Muscle of leg (tissue), 11 donors: Measurements from ENCODE around the gene PAK1. TPM values are rescaled to one million over a fixed set of nuclear protein-coding genes. Genes with fewer than 3 reads are reported as not detected.

Experiments
- DNase-seq: peaks from one replicate; pipeline ENCODE4 v3.0.0; 2013
- H3K27ac ChIP-seq: one replicate; pipeline ENCODE4 v1.5.1; 2013; ENCODE audit warnings: mild to moderate bottlenecking, low read length, control low read depth
- H3K27me3 ChIP-seq: one replicate; pipeline ENCODE4 v1.6.1; 2013; ENCODE audit warnings: low read length; ENCODE audit not compliant: control insufficient read depth, insufficient read depth
- H3K36me3 ChIP-seq: one replicate; pipeline ENCODE4 v1.6.1; 2013; ENCODE audit warnings: low read length; ENCODE audit not compliant: control insufficient read depth, insufficient read depth
- H3K4me1 ChIP-seq: one replicate; pipeline ENCODE4 v1.6.1; 2013; ENCODE audit warnings: low read length; ENCODE audit not compliant: control insufficient read depth, insufficient read depth
- H3K4me3 ChIP-seq: one replicate; pipeline ENCODE4 v1.5.1; 2013; ENCODE audit warnings: low read length, control low read depth
- H3K9me3 ChIP-seq: replicated peaks from 2 replicates; pipeline ENCODE4 v1.6.1; 2013; ENCODE audit warnings: low read depth, low read length; ENCODE audit not compliant: control insufficient read depth
- WGBS: methylation state at CpG from one replicate; pipeline ENCODE4 v1.1.5; 2013; ENCODE audit warnings: missing lambda C conversion rate; ENCODE audit not compliant: insufficient coverage; 5-methylcytosine and 5-hydroxymethylcytosine counted together
- polyA plus RNA-seq, 8 donors: library from polyadenylated mRNA; unstranded; fragments of 120-200 nt; gene quantifications; one replicate each; pipeline versions ENCODE4 v1.2.1 to v1.2.3, GENCODE V29; 2013; ENCODE audit warnings: inconsistent platforms in 1 of 8, low replicate concordance in 1 of 8; ENCODE audit not compliant: insufficient read length in 8 of 8, insufficient read depth in 1 of 8
- total RNA-seq: library from RNA; stranded (reverse); fragments of 120-200 nt; gene quantifications from one replicate; pipeline ENCODE4 v1.2.4, GENCODE V29; 2013

PAK1 gene
- total and polyA plus RNA-seq, 9 donors: 58.7 to 104 (median 74.1) TPM

GRCh38 chr11:77411137-77411707, 62.7 kb downstream of the PAK1 start:
- H3K27me3 ChIP-seq: no peaks in the 10 kb centered on the region
- no peaks in the 10 kb centered on the region for H3K9me3 ChIP-seq
- peak overlapping the region; percentile 79 for H3K27ac ChIP-seq
- H3K4me3 ChIP-seq: peak overlapping the region; percentile 70
- DNase-seq: peak; percentile 45
- 0% methylated on average over 5 of the region's 6 CpGs for WGBS
- no peaks in the 10 kb centered on the region for H3K36me3 ChIP-seq
- peaks cover 27% of the 10 kb centered on the region for H3K4me1 ChIP-seq

- Histone ChIP-seq H3K9me3 (no peaks in the 10 kb centered on the region), H3K4me1 (peaks cover 27% of the 10 kb centered on the region), H3K27ac (no peak overlapping the region), H3K4me3 (no peak overlapping the region), H3K36me3 (no peaks in the 10 kb centered on the region), H3K27me3 (no peaks in the 10 kb centered on the region)
- 60% methylated on average over 3 of the region's 4 CpGs for WGBS
- peak; percentile 24 for DNase-seq
These were observed 63.6 kb downstream of the PAK1 start for GRCh38 chr11:77410076-77410827.

GRCh38 chr11:77409046-77409445, 64.8 kb downstream of the PAK1 start:
- Histone ChIP-seq H3K27ac (no peak overlapping the region), H3K36me3 (no peaks in the 10 kb centered on the region), H3K4me1 (peaks cover 27% of the 10 kb centered on the region), H3K27me3 (no peaks in the 10 kb centered on the region), H3K9me3 (no peaks in the 10 kb centered on the region), H3K4me3 (no peak overlapping the region)
- WGBS: 100% methylated on average over 1 of the region's 1 CpG
- DNase-seq: no peak

GRCh38 chr11:77407613-77408012, 66.3 kb downstream of the PAK1 start:
- Histone ChIP-seq H3K27me3 (no peaks in the 10 kb centered on the region), H3K9me3 (no peaks in the 10 kb centered on the region), H3K27ac (peak overlapping the region; percentile 6), H3K4me3 (no peak overlapping the region), H3K36me3 (no peaks in the 10 kb centered on the region), H3K4me1 (peaks cover 27% of the 10 kb centered on the region)
- WGBS: 0% methylated on average over 3 of the region's 4 CpGs
- DNase-seq: peak; percentile 84

GRCh38 chr11:77406396-77406795, 67.5 kb downstream of the PAK1 start:
- WGBS: no CpG with 5 or more reads among the region's 3 CpGs
- H3K27ac ChIP-seq: no peak overlapping the region

GRCh38 chr11:77403211-77403610, 70.7 kb downstream of the PAK1 start:
- no peaks in the 10 kb centered on the region for H3K36me3 ChIP-seq
- no peak overlapping the region for H3K4me3 ChIP-seq
- 100% methylated on average over 1 of the region's 1 CpG for WGBS
- no peaks in the 10 kb centered on the region for H3K9me3 ChIP-seq
- no peak for DNase-seq
- no peak overlapping the region for H3K27ac ChIP-seq
- H3K4me1 ChIP-seq: peaks cover 21% of the 10 kb centered on the region
- H3K27me3 ChIP-seq: no peaks in the 10 kb centered on the region

More at GRCh38 chr11:77406396-77406795, 67.5 kb downstream of the PAK1 start:
- Histone ChIP-seq H3K9me3 (no peaks in the 10 kb centered on the region), H3K4me1 (peaks cover 22% of the 10 kb centered on the region), H3K27me3 (no peaks in the 10 kb centered on the region), H3K36me3 (no peaks in the 10 kb centered on the region), H3K4me3 (no peak overlapping the region)
- no peak for DNase-seq

- DNase-seq: no peak
- H3K4me3 ChIP-seq: no peak overlapping the region
- WGBS: 100% methylated on average over 2 of the region's 3 CpGs
- no peaks in the 10 kb centered on the region for H3K36me3 ChIP-seq
- H3K27ac ChIP-seq: no peak overlapping the region
- no peaks in the 10 kb centered on the region for H3K9me3 ChIP-seq
- no peaks in the 10 kb centered on the region for H3K27me3 ChIP-seq
- H3K4me1 ChIP-seq: peaks cover 15% of the 10 kb centered on the region
These were observed 71.7 kb downstream of the PAK1 start for GRCh38 chr11:77402218-77402556.

DNA sequence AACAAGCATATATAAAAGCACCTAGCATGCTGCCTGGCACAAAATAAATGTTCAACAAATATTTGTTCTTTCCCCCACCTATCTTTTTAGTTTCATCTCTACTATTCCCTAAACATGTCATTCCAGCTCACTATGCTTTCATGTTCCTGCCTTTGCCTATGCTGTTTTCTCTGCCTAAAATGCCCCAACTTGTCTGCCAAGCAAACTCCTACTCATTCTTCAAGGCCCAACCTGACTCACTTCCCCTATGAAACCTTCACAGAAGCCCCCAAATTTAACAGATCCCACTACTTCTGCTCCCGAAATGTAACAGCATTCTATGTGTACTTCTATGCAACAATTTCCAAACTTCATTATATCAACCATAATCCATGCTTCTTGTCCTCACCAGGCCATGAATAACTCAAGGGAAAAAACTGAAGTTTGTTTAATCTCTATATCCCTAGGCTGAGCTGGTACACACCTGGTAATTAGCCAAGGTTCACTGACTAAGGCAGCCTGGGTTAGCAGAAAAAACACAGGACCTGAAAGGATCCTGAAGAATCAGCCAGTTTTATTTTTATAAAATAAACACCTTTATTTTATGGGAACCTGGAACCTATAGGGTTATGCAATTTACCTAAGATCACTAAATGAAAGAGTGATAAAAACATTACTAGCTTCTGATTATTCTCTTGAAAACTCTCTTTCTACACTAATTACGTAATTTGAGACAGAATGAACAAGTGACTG, 72.2 kb downstream of the PAK1 start:
- H3K9me3 ChIP-seq: no peaks in the 10 kb centered on the region
- no peak for DNase-seq
- no peaks in the 10 kb centered on the region for H3K27me3 ChIP-seq
- WGBS: 100% methylated on average over 1 of the region's 2 CpGs
- peaks cover 15% of the 10 kb centered on the region for H3K4me1 ChIP-seq
- no peak overlapping the region for H3K27ac ChIP-seq
- H3K36me3 ChIP-seq: no peaks in the 10 kb centered on the region
- no peak overlapping the region for H3K4me3 ChIP-seq

DNA sequence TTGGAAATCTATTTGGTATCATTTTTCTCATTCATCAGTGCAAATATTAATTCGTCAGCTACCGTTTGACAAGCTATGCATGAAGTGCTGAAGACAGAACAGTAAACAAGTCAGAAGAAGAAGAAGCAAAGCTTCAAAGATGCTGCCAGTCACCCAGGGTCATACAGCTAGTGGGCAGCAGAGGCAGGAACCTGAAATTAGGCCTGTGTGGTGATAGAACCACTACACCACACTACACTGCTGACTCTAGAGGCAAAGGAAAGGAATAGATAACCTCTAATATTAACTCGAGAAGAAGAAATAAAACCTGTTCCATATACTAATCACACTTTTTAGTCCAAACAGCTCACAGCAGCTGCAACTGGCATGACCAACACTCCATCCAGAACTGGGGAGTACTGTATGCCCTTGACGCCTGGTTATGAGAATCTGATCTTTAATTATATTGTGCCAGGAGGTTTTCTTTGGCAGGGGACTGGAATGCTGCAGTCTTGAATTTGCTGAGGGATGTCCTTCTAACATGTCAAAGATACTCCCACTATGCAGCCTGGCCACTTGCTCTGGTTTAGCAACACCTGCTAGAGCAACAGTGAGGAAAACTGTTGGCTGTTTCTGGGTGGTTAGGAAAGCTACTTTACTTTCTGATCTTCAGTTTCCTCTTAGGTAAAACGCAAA, 73.0 kb downstream of the PAK1 start:
- Histone ChIP-seq H3K4me3 (no peak overlapping the region), H3K27ac (peak overlapping the region; percentile 25)
- peak; percentile 60 for DNase-seq

GRCh38 chr11:77400271-77400670, 73.6 kb downstream of the PAK1 start:
- Histone ChIP-seq H3K36me3 (no peaks in the 10 kb centered on the region), H3K27me3 (no peaks in the 10 kb centered on the region), H3K27ac (no peak overlapping the region), H3K9me3 (no peaks in the 10 kb centered on the region), H3K4me3 (no peak overlapping the region), H3K4me1 (peaks cover 10% of the 10 kb centered on the region)
- WGBS: 67% methylated on average over 1 of the region's 2 CpGs
- no peak for DNase-seq

More for the DNA sequence above, 73.0 kb downstream of the PAK1 start:
- Histone ChIP-seq H3K27me3 (no peaks in the 10 kb centered on the region), H3K4me1 (peaks cover 10% of the 10 kb centered on the region), H3K9me3 (no peaks in the 10 kb centered on the region), H3K36me3 (no peaks in the 10 kb centered on the region)
- WGBS: 80% methylated on average over 1 of the region's 5 CpGs
